OCI-LY3 (cell line): ENCODE results near the gene UNC5C.

Experiments used
- H2AFZ ChIP-seq: fragments of 200-600, 300-600 bp; shearing (Covaris generic); 2 replicates; pipeline ENCODE4 v1.6.0; 2014; ENCODE audit warnings: antibody characterized with exemption, low read depth, low read length
- H3K27ac ChIP-seq: fragments of 200-600, 300-600 bp; sonication (generic); 2 replicates; pipeline ENCODE4 v1.5.1; 2014; ENCODE audit warnings: mild to moderate bottlenecking, low read length, moderate library complexity, mixed read lengths
- H3K27me3 ChIP-seq: fragments of 200-600, 300-600 bp; sonication (generic); 2 replicates; pipeline ENCODE4 v1.6.1; 2014; ENCODE audit warnings: low read depth, low read length, mixed read lengths
- H3K36me3 ChIP-seq: fragments of 200-600, 300-600 bp; sonication (generic); replicated peaks from 2 replicates; pipeline ENCODE3; 2014; ENCODE audit warnings: low read depth, low read length, mixed read lengths
- H3K4me1 ChIP-seq: fragments of 300-600, 200-600 bp; sonication (generic); 2 replicates; pipeline ENCODE4 v1.6.1; 2014; ENCODE audit warnings: low read length, mixed read lengths
- H3K4me2 ChIP-seq: fragments of 200-600, 300-600 bp; sonication (generic); 2 replicates; pipeline ENCODE4 v1.6.1; 2014; ENCODE audit warnings: low read length, mixed read lengths
- H3K4me3 ChIP-seq: fragments of 300-600, 200-600 bp; sonication (generic); 2 replicates; pipeline ENCODE4 v1.5.1; 2014; ENCODE audit warnings: antibody characterized with exemption, mild to moderate bottlenecking, low read length, moderate library complexity
- H3K79me2 ChIP-seq: fragments of 300-600, 200-600 bp; shearing (Covaris generic); 2 replicates; pipeline ENCODE4 v1.6.1; 2014; ENCODE audit warnings: mild to moderate bottlenecking, low read length, mixed read lengths
- H3K9ac ChIP-seq: fragments of 300-600, 200-600 bp; shearing (Covaris generic); 2 replicates; pipeline ENCODE4 v1.6.0; 2014; ENCODE audit warnings: mild to moderate bottlenecking, low read length, moderate library complexity
- H3K9me3 ChIP-seq: fragments of 200-600, 300-600 bp; shearing (Covaris generic); 2 replicates; pipeline ENCODE4 v1.6.1; 2014; ENCODE audit warnings: low read length, mixed read lengths; ENCODE audit not compliant: insufficient read depth
- H4K20me1 ChIP-seq: fragments of 200-600, 300-600 bp; sonication (generic); 2 replicates; pipeline ENCODE4 v1.6.1; 2016; ENCODE audit warnings: low read length, mixed read lengths; ENCODE audit not compliant: insufficient read depth
- CTCF ChIP-seq: fragments of 200-600, 300-600 bp; sonication (generic); IDR thresholded peaks from 2 replicates; pipeline ENCODE4 v1.5.1; 2014; ENCODE audit warnings: antibody characterized with exemption, low read length, low read depth
- EZH2phosphoT487 ChIP-seq: fragments of 200-600 bp; shearing (Covaris generic); IDR thresholded peaks from 2 replicates; pipeline ENCODE4 v1.6.1; 2018; ENCODE audit warnings: antibody characterized with exemption, mixed run types, low read depth

Gene UNC5C

GRCh38 chr4:95190751-95191436 is 357.9 kb downstream of the UNC5C start:
- Histone ChIP-seq H3K4me3 (no peak overlapping the region), H3K4me2 (no peak overlapping the region), H3K27me3 (no peaks in the 10 kb centered on the region), H3K79me2 (no peaks in the 10 kb centered on the region), H3K9me3 (no peaks in the 10 kb centered on the region), H3K36me3 (no peaks in the 10 kb centered on the region), H3K27ac (no peak overlapping the region), H3K4me1 (no peaks in the 10 kb centered on the region), H4K20me1 (no peaks in the 10 kb centered on the region), H2AFZ (no peak overlapping the region), H3K9ac (no peak overlapping the region)
- TF ChIP-seq EZH2phosphoT487 (no peak), CTCF (no peak)

GRCh38 chr4:95188701-95189370 is 359.9 kb downstream of the UNC5C start:
- Histone ChIP-seq H3K9ac (no peak overlapping the region), H3K36me3 (no peaks in the 10 kb centered on the region), H3K4me1 (no peaks in the 10 kb centered on the region), H3K27ac (no peak overlapping the region), H2AFZ (no peak overlapping the region), H3K9me3 (no peaks in the 10 kb centered on the region), H3K79me2 (no peaks in the 10 kb centered on the region), H3K4me2 (no peak overlapping the region), H3K4me3 (no peak overlapping the region), H4K20me1 (no peaks in the 10 kb centered on the region), H3K27me3 (no peaks in the 10 kb centered on the region)
- TF ChIP-seq EZH2phosphoT487 (no peak), CTCF (no peak)

- Histone ChIP-seq H3K9ac (no peak overlapping the region), H3K4me2 (no peak overlapping the region), H3K27me3 (no peaks in the 10 kb centered on the region), H3K36me3 (no peaks in the 10 kb centered on the region), H3K4me3 (no peak overlapping the region), H3K27ac (no peak overlapping the region), H2AFZ (no peak overlapping the region), H3K79me2 (no peaks in the 10 kb centered on the region), H4K20me1 (no peaks in the 10 kb centered on the region), H3K9me3 (no peaks in the 10 kb centered on the region), H3K4me1 (no peaks in the 10 kb centered on the region)
- TF ChIP-seq EZH2phosphoT487, result no peak
- no peak for TF ChIP-seq CTCF
Observed at GRCh38 chr4:95186666-95187065, 362.1 kb downstream of the UNC5C start.

GRCh38 chr4:95183656-95184408 is 364.9 kb downstream of the UNC5C start:
- no peaks in the 10 kb centered on the region for H3K27me3 ChIP-seq
- H3K9ac ChIP-seq, result no peak overlapping the region
- no peaks in the 10 kb centered on the region for H3K4me1 ChIP-seq
- H3K36me3 ChIP-seq, result no peaks in the 10 kb centered on the region
- H3K4me2 ChIP-seq, result no peak overlapping the region
- H3K27ac ChIP-seq, result no peak overlapping the region
- no peak overlapping the region for H3K4me3 ChIP-seq
- TF ChIP-seq EZH2phosphoT487 (no peak), CTCF (no peak)
- H3K9me3 ChIP-seq, result no peaks in the 10 kb centered on the region
- H3K79me2 ChIP-seq, result no peaks in the 10 kb centered on the region
- no peaks in the 10 kb centered on the region for H4K20me1 ChIP-seq
- H2AFZ ChIP-seq, result no peak overlapping the region
